H9 (cell line): ENCODE data around the gene FCF1. TPM values are rescaled to one million over a fixed set of nuclear protein-coding genes. Genes with fewer than 3 reads are reported as not detected.

Source experiments
- DNase-seq: peaks from one replicate; pipeline ENCODE4 v3.0.0-alpha.2; 2017
- H2AFZ ChIP-seq: one replicate; pipeline ENCODE4 v1.6.1; 2013; ENCODE audit warnings: mild to moderate bottlenecking, low read length, control low read depth, moderate library complexity
- H2AK5ac ChIP-seq: 2 replicates; pipeline ENCODE4 v1.6.1; 2013; ENCODE audit warnings: low read length, control low read depth, mixed read lengths; ENCODE audit not compliant: insufficient read length
- H2BK120ac ChIP-seq: one replicate; pipeline ENCODE4 v1.6.1; 2013; ENCODE audit warnings: low read depth, mild to moderate bottlenecking, low read length, control low read depth, inconsistent platforms; ENCODE audit not compliant: poor library complexity, severe bottlenecking
- H2BK12ac ChIP-seq: 2 replicates; pipeline ENCODE4 v1.6.1; 2013; ENCODE audit warnings: low read length, control low read depth, mixed read lengths, low read depth; ENCODE audit not compliant: insufficient read length
- H2BK15ac ChIP-seq: 2 replicates; pipeline ENCODE4 v1.6.1; 2013; ENCODE audit warnings: low read depth, low read length, control low read depth
- H2BK20ac ChIP-seq: one replicate; pipeline ENCODE4 v1.6.1; 2013; ENCODE audit warnings: low read depth, mild to moderate bottlenecking, low read length, control low read depth, inconsistent platforms; ENCODE audit not compliant: poor library complexity, severe bottlenecking
- H2BK5ac ChIP-seq: 2 replicates; pipeline ENCODE4 v1.6.1; 2013; ENCODE audit warnings: low read length, control low read depth, mixed read lengths; ENCODE audit not compliant: insufficient read length
- H3K14ac ChIP-seq: 2 replicates; pipeline ENCODE4 v1.6.1; 2013; ENCODE audit warnings: low read length, control low read depth; ENCODE audit not compliant: insufficient read depth
- H3K18ac ChIP-seq: 2 replicates; pipeline ENCODE4 v1.6.1; 2013; ENCODE audit warnings: low read depth, mild to moderate bottlenecking, mixed read lengths, low read length, control low read depth; ENCODE audit not compliant: insufficient read length
- H3K23ac ChIP-seq: 2 replicates; pipeline ENCODE4 v1.6.1; 2013; ENCODE audit warnings: low read length, control low read depth, mixed read lengths, low read depth; ENCODE audit not compliant: insufficient read length
- H3K23me2 ChIP-seq: 2 replicates; pipeline ENCODE4 v1.6.1; 2013; ENCODE audit warnings: low read depth, mild to moderate bottlenecking, mixed read lengths, low read length, control low read depth; ENCODE audit not compliant: insufficient read length, poor library complexity, severe bottlenecking
- H3K27ac ChIP-seq: 2 replicates; pipeline ENCODE4 v1.5.1; 2013; ENCODE audit warnings: low read length, control low read depth, mixed read lengths, low read depth; ENCODE audit not compliant: insufficient read length
- H3K27me3 ChIP-seq: 2 replicates; pipeline ENCODE4 v1.6.1; 2013; ENCODE audit warnings: low read length, control low read depth, inconsistent platforms; ENCODE audit not compliant: insufficient read depth
- H3K4ac ChIP-seq: 2 replicates; pipeline ENCODE4 v1.6.1; 2013; ENCODE audit warnings: low read depth, mild to moderate bottlenecking, control low read depth, inconsistent platforms, low read length, moderate library complexity
- H3K4me1 ChIP-seq: 2 replicates; pipeline ENCODE4 v1.6.1; 2013; ENCODE audit warnings: low read length, control low read depth, inconsistent platforms; ENCODE audit not compliant: insufficient read depth
- H3K4me2 ChIP-seq: 2 replicates; pipeline ENCODE4 v1.6.1; 2013; ENCODE audit warnings: low read length, control low read depth, mixed read lengths; ENCODE audit not compliant: insufficient read length, insufficient read depth
- H3K56ac ChIP-seq: 2 replicates; pipeline ENCODE4 v1.6.1; 2013; ENCODE audit warnings: low read depth, mild to moderate bottlenecking, mixed read lengths, low read length, control low read depth; ENCODE audit not compliant: insufficient read length
- H3K79me1 ChIP-seq: 2 replicates; pipeline ENCODE4 v1.6.1; 2013; ENCODE audit warnings: low read depth, mild to moderate bottlenecking, moderate library complexity, low read length, control low read depth, inconsistent platforms; ENCODE audit not compliant: insufficient read depth, poor library complexity, severe bottlenecking
- H3K79me2 ChIP-seq: 2 replicates; pipeline ENCODE4 v1.6.1; 2013; ENCODE audit warnings: low read length, control low read depth, inconsistent platforms; ENCODE audit not compliant: insufficient read depth
- H3K9ac ChIP-seq: 2 replicates; pipeline ENCODE4 v1.6.1; 2013; ENCODE audit warnings: low read length, control low read depth, mixed read lengths; ENCODE audit not compliant: insufficient read length; ENCODE audit errors: extremely low read depth
- H3K9me3 ChIP-seq: one replicate; pipeline ENCODE4 v1.6.1; 2013; ENCODE audit warnings: low read depth, low read length, inconsistent platforms; ENCODE audit not compliant: control insufficient read depth
- H3T11ph ChIP-seq: one replicate; pipeline ENCODE4 v1.6.1; 2013; ENCODE audit warnings: mild to moderate bottlenecking, low read length, control low read depth, inconsistent platforms
- H4K20me1 ChIP-seq: one replicate; pipeline ENCODE4 v1.6.1; 2013; ENCODE audit not compliant: control insufficient read depth, insufficient read length, insufficient read depth
- H4K5ac ChIP-seq: 2 replicates; pipeline ENCODE4 v1.6.1; 2013; ENCODE audit warnings: low read depth, mild to moderate bottlenecking, mixed read lengths, low read length, control low read depth; ENCODE audit not compliant: insufficient read length
- H4K8ac ChIP-seq: replicated peaks from 2 replicates; pipeline ENCODE4 v1.6.1; 2013; ENCODE audit warnings: low read length, control low read depth, mixed read lengths, low read depth; ENCODE audit not compliant: insufficient read length
- H4K91ac ChIP-seq: 2 replicates; pipeline ENCODE4 v1.6.1; 2013; ENCODE audit warnings: low read depth, mild to moderate bottlenecking, moderate library complexity, mixed read lengths, low read length, control low read depth; ENCODE audit not compliant: insufficient read length
- H3K27ac Mint-ChIP-seq, 3 experiments: 2 replicates in 2 of 3; 3 replicates in 1 of 3; pipeline ENCODE4 v1.8.0; 2020 to 2021; ENCODE audit warnings: mixed read lengths in 3 of 3, mild to moderate bottlenecking in 1 of 3, moderate library complexity in 1 of 3
- H3K27me3 Mint-ChIP-seq: 2 replicates; pipeline ENCODE4 v1.8.0; 2021; ENCODE audit warnings: low read depth, mild to moderate bottlenecking, moderate library complexity, mixed read lengths
- H3K36me3 Mint-ChIP-seq, 3 experiments: 2 replicates in 2 of 3; 3 replicates in 1 of 3; pipeline ENCODE4 v1.8.0; 2020 to 2021; ENCODE audit warnings: low read depth in 3 of 3, mixed read lengths in 3 of 3; ENCODE audit not compliant: insufficient read depth in 1 of 3
- H3K4me1 Mint-ChIP-seq, 2 experiments: 2 replicates each; pipeline ENCODE4 v1.8.0; 2020; ENCODE audit warnings: mixed read lengths in 2 of 2
- H3K4me3 Mint-ChIP-seq, 2 experiments: 2 replicates in 1 of 2; 3 replicates in 1 of 2; pipeline ENCODE4 v1.8.0; 2020 to 2021; ENCODE audit warnings: mild to moderate bottlenecking in 2 of 2, mixed read lengths in 2 of 2, moderate library complexity in 1 of 2
- H3K9me3 Mint-ChIP-seq, 2 experiments: 2 replicates in 1 of 2; 3 replicates in 1 of 2; pipeline ENCODE4 v1.8.0; 2020; ENCODE audit warnings: mild to moderate bottlenecking in 2 of 2, mixed read lengths in 2 of 2, moderate library complexity in 1 of 2
- CTCF ChIP-seq: fragments of 200-600 bp; sonication (generic); conservative IDR thresholded peaks from 3 replicates; pipeline ENCODE4 v1.8.0; 2021; ENCODE audit warnings: antibody characterized with exemption, mild to moderate bottlenecking
- WGBS: extraction: QIAGEN DNeasy Blood & Tissue Kit; methylation state at CpG from one replicate; pipeline ENCODE4 v1.1.7; 2013; ENCODE audit warnings: missing lambda C conversion rate, low lambda C conversion rate, mixed read lengths; ENCODE audit not compliant: insufficient read length; ENCODE audit errors: extremely low coverage; 5-methylcytosine and 5-hydroxymethylcytosine counted together
- total RNA-seq: library from RNA; stranded (reverse); gene quantifications from 2 replicates; pipeline ENCODE4 v1.2.1, GENCODE V29; 2021

Gene FCF1
- total RNA-seq, 1 experiment from 2014 or later = 87.7 TPM

- Histone ChIP-seq H3K18ac (no peak overlapping the region), H3K56ac (no peak overlapping the region), H2AFZ (no peak overlapping the region), H2AK5ac (no peak overlapping the region), H3K14ac (no peak overlapping the region), H3K79me1 (no peaks in the 10 kb centered on the region), H3K23ac (no peak overlapping the region), H3K27me3 (no peaks in the 10 kb centered on the region), H3K27ac (no peak overlapping the region), H4K5ac (no peak overlapping the region), H3K9me3 (no peaks in the 10 kb centered on the region), H2BK5ac (no peak overlapping the region), H3T11ph (no peak overlapping the region), H3K4ac (no peak overlapping the region), H3K4me1 (no peaks in the 10 kb centered on the region), H2BK12ac (no peak overlapping the region), H2BK15ac (no peak overlapping the region), H4K20me1 (no peaks in the 10 kb centered on the region), H3K79me2 (no peaks in the 10 kb centered on the region), H3K9ac (no peak overlapping the region), H3K23me2 (no peaks in the 10 kb centered on the region), H2BK20ac (no peak overlapping the region), H4K8ac (no peak overlapping the region), H4K91ac (no peak overlapping the region), H2BK120ac (no peak overlapping the region), H3K4me2 (no peak overlapping the region)
- Mint-ChIP-seq H3K9me3 (no peaks in the 10 kb centered on the region), H3K27ac (no peak overlapping the region), H3K36me3 (peaks cover 12 to 82% (median 68%) of the 10 kb centered on the region in 3 experiments; a peak in 6 of 7 replicates), H3K4me3 (no peak overlapping the region), H3K4me1 (no peaks in the 10 kb centered on the region), H3K27me3 (no peaks in the 10 kb centered on the region)
- TF ChIP-seq CTCF = no peak
- no CpG with 5 or more reads among the region's 9 CpGs for WGBS
- DNase-seq = no peak
Observed at GRCh38 chr14:74670726-74671411, 42.1 kb upstream of the FCF1 start.
